HepG2 (cell line): Measurements from ENCODE around the gene BHLHE41. TPM values are rescaled to one million over a fixed set of nuclear protein-coding genes. Genes with fewer than 3 reads are reported as not detected.
A peak's percentile ranks its signal among the peaks of the same experiment; 100 is the strongest.

ENCODE experiments used
- ARHGAP35 ChIP-seq: sonication (generic); formaldehyde crosslinking; IDR thresholded peaks from 2 replicates; pipeline ENCODE4 v1.9.0; 2022; ENCODE audit warnings: mild to moderate bottlenecking, inconsistent platforms, moderate library complexity, missing genetic modification reagents, borderline replicate concordance
- ARNT2 ChIP-seq: sonication (generic); formaldehyde crosslinking; IDR thresholded peaks from 2 replicates; pipeline ENCODE4 v1.8.0; 2022; ENCODE audit warnings: mild to moderate bottlenecking, low read depth, missing genetic modification reagents, moderate library complexity
- ATRX ChIP-seq: sonication (generic); formaldehyde crosslinking; IDR thresholded peaks from 2 replicates; pipeline ENCODE4 v1.4.0; 2020; ENCODE audit warnings: missing genetic modification reagents, borderline replicate concordance
- ELF3 ChIP-seq: IDR thresholded peaks from 2 replicates; pipeline ENCODE4 v1.6.1; 2016; ENCODE audit warnings: missing genetic modification reagents, missing compliant biosample characterization
- EZH2 ChIP-seq: conservative IDR thresholded peaks from 2 replicates; pipeline ENCODE4 v1.6.1; 2012; ENCODE audit warnings: mild to moderate bottlenecking, low read depth, low read length, moderate library complexity
- KDM2A ChIP-seq: sonication (generic); formaldehyde crosslinking; IDR thresholded peaks from 2 replicates; pipeline ENCODE4 v1.4.0; 2020; ENCODE audit warnings: low read depth, missing genetic modification reagents, borderline replicate concordance
- MIER3 ChIP-seq: IDR thresholded peaks from 2 replicates; pipeline ENCODE4 v1.6.1; 2016; ENCODE audit warnings: missing compliant biosample characterization, borderline replicate concordance
- MLLT10 ChIP-seq: sonication (generic); formaldehyde crosslinking; IDR thresholded peaks from 2 replicates; pipeline ENCODE4 v1.4.0; 2020; ENCODE audit warnings: missing genetic modification reagents
- NFATC3 ChIP-seq: sonication (generic); formaldehyde crosslinking; IDR thresholded peaks from 2 replicates; pipeline ENCODE4 v1.5.1; 2020; ENCODE audit warnings: mild to moderate bottlenecking, missing genetic modification reagents
- RBM22 ChIP-seq: fragments of 200-400 bp; formaldehyde crosslinking; optimal IDR thresholded peaks from 2 replicates; pipeline ENCODE3; 2017; ENCODE audit warnings: mild to moderate bottlenecking, low read length, moderate library complexity
- RNF2 ChIP-seq: fragments of 450-650 bp; conservative IDR thresholded peaks from 2 replicates; pipeline ENCODE4 v1.6.1; 2016; ENCODE audit warnings: low read depth
- SIX4 ChIP-seq: sonication (generic); formaldehyde crosslinking; IDR thresholded peaks from 2 replicates; pipeline ENCODE4 v1.4.0; 2020; ENCODE audit warnings: missing genetic modification reagents
- SRY ChIP-seq: sonication (generic); formaldehyde crosslinking; IDR thresholded peaks from 2 replicates; pipeline ENCODE4 v1.8.0; 2022; ENCODE audit warnings: mild to moderate bottlenecking, missing genetic modification reagents
- SYNCRIP ChIP-seq: fragments of 200-400 bp; formaldehyde crosslinking; IDR thresholded peaks from 2 replicates; pipeline ENCODE4 v1.6.1; 2018; ENCODE audit warnings: mild to moderate bottlenecking, low read depth, low read length; ENCODE audit not compliant: insufficient read depth
- XRCC5 ChIP-seq: fragments of 200-400 bp; formaldehyde crosslinking; optimal IDR thresholded peaks from 2 replicates; pipeline ENCODE3; 2017; ENCODE audit warnings: mild to moderate bottlenecking, low read length
- ZNF10 ChIP-seq: sonication (generic); formaldehyde crosslinking; IDR thresholded peaks from 2 replicates; pipeline ENCODE4 v1.4.0; 2020; ENCODE audit warnings: mild to moderate bottlenecking, low read depth, missing genetic modification reagents, borderline replicate concordance
- ZNF333 ChIP-seq: sonication (generic); formaldehyde crosslinking; IDR thresholded peaks from 2 replicates; pipeline ENCODE4 v1.4.0; 2020; ENCODE audit warnings: mild to moderate bottlenecking, missing genetic modification reagents, borderline replicate concordance
- ZNF605 ChIP-seq: sonication (generic); formaldehyde crosslinking; IDR thresholded peaks from 2 replicates; pipeline ENCODE4 v1.8.0; 2022; ENCODE audit warnings: mild to moderate bottlenecking, missing genetic modification reagents
- ZNF773 ChIP-seq: sonication (generic); formaldehyde crosslinking; IDR thresholded peaks from 2 replicates; pipeline ENCODE4 v1.4.0; 2020; ENCODE audit warnings: missing genetic modification reagents, borderline replicate concordance
- ZNF777 ChIP-seq: sonication (generic); formaldehyde crosslinking; IDR thresholded peaks from 2 replicates; pipeline ENCODE4 v1.4.0; 2020; ENCODE audit warnings: missing genetic modification reagents
- ZNF879 ChIP-seq: sonication (generic); formaldehyde crosslinking; IDR thresholded peaks from 2 replicates; pipeline ENCODE4 v1.8.1; 2023; ENCODE audit warnings: missing genetic modification reagents
- ZSCAN22 ChIP-seq: sonication (generic); formaldehyde crosslinking; IDR thresholded peaks from 2 replicates; pipeline ENCODE4 v1.4.0; 2020; ENCODE audit warnings: mild to moderate bottlenecking, missing genetic modification reagents
- polyA plus RNA-seq, 8 experiments: library from polyadenylated mRNA; depleted of rRNA in 3 of 8; stranded (reverse) in 7 of 8; unstranded in 1 of 8; fragments of >200 nt; fragmentation: Illumina TruSeq in 4 of 8; extraction: Trizol in 4 of 8; gene quantifications; 2 replicates each; pipeline versions ENCODE4 v1.2.1 to v1.2.3, GENCODE V29; 2011 to 2016; ENCODE audit warnings: low read depth in 4 of 8, missing spikeins in 1 of 8, mixed read lengths in 1 of 8; ENCODE audit not compliant: insufficient read depth in 1 of 8
- total RNA-seq, 5 experiments: library from RNA; depleted of rRNA; stranded (reverse); fragments of >200 nt; fragmentation: Illumina TruSeq; extraction: Trizol; gene quantifications; 2 replicates each; pipeline ENCODE4 v1.2.3, GENCODE V29; 2016; ENCODE audit warnings: low read depth in 1 of 5
- TF ChIP-seq, protein P1 (sequence below): IDR thresholded peaks from 2 replicates; pipeline ENCODE4 v1.6.1; 2018; ENCODE audit warnings: missing genetic modification reagents
- TF ChIP-seq, protein P2 (sequence below): IDR thresholded peaks from 2 replicates; pipeline ENCODE4 v1.6.1; 2018; ENCODE audit warnings: missing genetic modification reagents, mild to moderate bottlenecking, missing compliant biosample characterization
- TF ChIP-seq, protein P3 (sequence below): sonication (generic); IDR thresholded peaks from 2 replicates; pipeline ENCODE4 v1.6.1; 2016; ENCODE audit warnings: low read depth, borderline replicate concordance
- TF ChIP-seq, protein P4 (sequence below): sonication (generic); formaldehyde crosslinking; IDR thresholded peaks from 2 replicates; pipeline ENCODE4 v1.4.0; 2020; ENCODE audit warnings: mild to moderate bottlenecking, missing genetic modification reagents

Gene BHLHE41
- total and polyA plus RNA-seq, 2 of the 13 experiments (the other 11 are each of a cell fraction or from before 2014, with no cell fraction given): 0.03 TPM; not detected in 1

DNA sequence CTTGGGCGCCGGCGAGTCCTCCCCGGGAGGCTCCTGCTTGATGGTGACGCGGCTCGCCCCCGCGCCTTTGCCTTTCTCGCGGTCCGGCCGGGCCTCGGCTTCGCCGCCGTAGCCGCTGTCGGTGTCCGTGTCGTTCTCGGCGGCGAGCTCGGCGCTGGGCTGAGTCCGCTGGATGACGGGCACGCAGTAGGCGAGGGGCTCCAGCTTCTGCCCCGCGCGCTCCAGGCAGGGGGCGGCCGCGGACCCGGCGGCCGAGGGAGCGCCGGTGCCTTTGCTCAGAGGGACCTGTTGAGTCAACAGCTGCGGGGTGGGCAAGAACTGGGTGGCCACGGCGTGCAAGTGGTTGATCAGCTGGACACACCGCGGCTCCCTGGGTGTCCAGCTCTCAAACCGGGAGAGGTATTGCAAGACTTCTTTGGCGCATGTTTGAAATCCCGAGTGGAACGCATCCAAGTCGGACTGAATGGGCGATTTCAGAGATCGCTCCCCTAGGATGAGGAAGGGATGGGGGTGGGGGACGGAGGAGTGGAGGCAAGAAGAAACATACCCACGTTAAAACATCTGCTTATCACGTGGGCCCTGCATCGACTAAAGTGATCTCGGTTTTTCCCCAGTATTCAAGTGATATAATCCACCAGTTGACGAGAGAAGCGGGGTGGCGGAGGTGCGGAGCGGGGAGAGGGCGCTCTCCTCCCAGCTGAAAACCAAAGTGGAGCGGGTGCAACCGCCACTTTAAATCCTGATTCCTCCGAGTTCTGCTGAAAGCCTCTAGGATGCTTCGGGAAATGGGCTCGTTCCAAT, 2.0 kb downstream of the BHLHE41 start (continued):
- TF ChIP-seq EZH2 (peak; percentile 99), ATRX (CRISPR knock-in tag) (no peak), ZNF777 (peak; percentile 69; the same call in 1 of the 2 replicates), SRY (CRISPR knock-in tag) (0 out of 2 replicates have a peak, but pooled peaks have one; percentile 28), ZNF333 (no peak), ZSCAN22 (CRISPR knock-in tag) (no peak), MIER3 (no peak), SIX4 (CRISPR knock-in tag) (no peak), ZNF605 (CRISPR knock-in tag) (no peak), ZNF10 (no peak), ZNF773 (CRISPR knock-in tag) (no peak), MLLT10 (CRISPR knock-in tag) (no peak), XRCC5 (peak; percentile 16), ELF3 (CRISPR knock-in tag) (no peak), ARHGAP35 (CRISPR knock-in tag) (no peak), ZNF879 (CRISPR knock-in tag) (no peak), KDM2A (CRISPR knock-in tag) (peak; percentile 16; the same call in 1 of the 2 replicates), SYNCRIP (no peak), ARNT2 (CRISPR knock-in tag) (no peak), RNF2 (peak; percentile 52; the same call in 1 of the 2 replicates), RBM22 (no peak), NFATC3 (CRISPR knock-in tag) (no peak)
- TF ChIP-seq, protein P1, sequence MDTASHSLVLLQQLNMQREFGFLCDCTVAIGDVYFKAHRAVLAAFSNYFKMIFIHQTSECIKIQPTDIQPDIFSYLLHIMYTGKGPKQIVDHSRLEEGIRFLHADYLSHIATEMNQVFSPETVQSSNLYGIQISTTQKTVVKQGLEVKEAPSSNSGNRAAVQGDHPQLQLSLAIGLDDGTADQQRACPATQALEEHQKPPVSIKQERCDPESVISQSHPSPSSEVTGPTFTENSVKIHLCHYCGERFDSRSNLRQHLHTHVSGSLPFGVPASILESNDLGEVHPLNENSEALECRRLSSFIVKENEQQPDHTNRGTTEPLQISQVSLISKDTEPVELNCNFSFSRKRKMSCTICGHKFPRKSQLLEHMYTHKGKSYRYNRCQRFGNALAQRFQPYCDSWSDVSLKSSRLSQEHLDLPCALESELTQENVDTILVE (CRISPR knock-in tag): no peak
- TF ChIP-seq, protein P2, sequence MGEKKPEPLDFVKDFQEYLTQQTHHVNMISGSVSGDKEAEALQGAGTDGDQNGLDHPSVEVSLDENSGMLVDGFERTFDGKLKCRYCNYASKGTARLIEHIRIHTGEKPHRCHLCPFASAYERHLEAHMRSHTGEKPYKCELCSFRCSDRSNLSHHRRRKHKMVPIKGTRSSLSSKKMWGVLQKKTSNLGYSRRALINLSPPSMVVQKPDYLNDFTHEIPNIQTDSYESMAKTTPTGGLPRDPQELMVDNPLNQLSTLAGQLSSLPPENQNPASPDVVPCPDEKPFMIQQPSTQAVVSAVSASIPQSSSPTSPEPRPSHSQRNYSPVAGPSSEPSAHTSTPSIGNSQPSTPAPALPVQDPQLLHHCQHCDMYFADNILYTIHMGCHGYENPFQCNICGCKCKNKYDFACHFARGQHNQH (CRISPR knock-in tag): no peak
- TF ChIP-seq, protein P3, sequence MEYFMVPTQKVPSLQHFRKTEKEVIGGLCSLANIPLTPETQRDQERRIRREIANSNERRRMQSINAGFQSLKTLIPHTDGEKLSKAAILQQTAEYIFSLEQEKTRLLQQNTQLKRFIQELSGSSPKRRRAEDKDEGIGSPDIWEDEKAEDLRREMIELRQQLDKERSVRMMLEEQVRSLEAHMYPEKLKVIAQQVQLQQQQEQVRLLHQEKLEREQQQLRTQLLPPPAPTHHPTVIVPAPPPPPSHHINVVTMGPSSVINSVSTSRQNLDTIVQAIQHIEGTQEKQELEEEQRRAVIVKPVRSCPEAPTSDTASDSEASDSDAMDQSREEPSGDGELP: peak; percentile 13; the same call in 1 of the 2 replicates
- TF ChIP-seq, protein P4, sequence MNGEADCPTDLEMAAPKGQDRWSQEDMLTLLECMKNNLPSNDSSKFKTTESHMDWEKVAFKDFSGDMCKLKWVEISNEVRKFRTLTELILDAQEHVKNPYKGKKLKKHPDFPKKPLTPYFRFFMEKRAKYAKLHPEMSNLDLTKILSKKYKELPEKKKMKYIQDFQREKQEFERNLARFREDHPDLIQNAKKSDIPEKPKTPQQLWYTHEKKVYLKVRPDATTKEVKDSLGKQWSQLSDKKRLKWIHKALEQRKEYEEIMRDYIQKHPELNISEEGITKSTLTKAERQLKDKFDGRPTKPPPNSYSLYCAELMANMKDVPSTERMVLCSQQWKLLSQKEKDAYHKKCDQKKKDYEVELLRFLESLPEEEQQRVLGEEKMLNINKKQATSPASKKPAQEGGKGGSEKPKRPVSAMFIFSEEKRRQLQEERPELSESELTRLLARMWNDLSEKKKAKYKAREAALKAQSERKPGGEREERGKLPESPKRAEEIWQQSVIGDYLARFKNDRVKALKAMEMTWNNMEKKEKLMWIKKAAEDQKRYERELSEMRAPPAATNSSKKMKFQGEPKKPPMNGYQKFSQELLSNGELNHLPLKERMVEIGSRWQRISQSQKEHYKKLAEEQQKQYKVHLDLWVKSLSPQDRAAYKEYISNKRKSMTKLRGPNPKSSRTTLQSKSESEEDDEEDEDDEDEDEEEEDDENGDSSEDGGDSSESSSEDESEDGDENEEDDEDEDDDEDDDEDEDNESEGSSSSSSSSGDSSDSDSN (CRISPR knock-in tag): peak; percentile 40; the same call in 1 of the 2 replicates
